ENCODE measurements around the gene HAP1. TPM values are rescaled to one million over a fixed set of nuclear protein-coding genes. Genes with fewer than 3 reads are reported as not detected.

Gene HAP1
- total and polyA plus RNA-seq, 7 experiments from 2014 or later, result 0.08 TPM; not detected in 6

DNA sequence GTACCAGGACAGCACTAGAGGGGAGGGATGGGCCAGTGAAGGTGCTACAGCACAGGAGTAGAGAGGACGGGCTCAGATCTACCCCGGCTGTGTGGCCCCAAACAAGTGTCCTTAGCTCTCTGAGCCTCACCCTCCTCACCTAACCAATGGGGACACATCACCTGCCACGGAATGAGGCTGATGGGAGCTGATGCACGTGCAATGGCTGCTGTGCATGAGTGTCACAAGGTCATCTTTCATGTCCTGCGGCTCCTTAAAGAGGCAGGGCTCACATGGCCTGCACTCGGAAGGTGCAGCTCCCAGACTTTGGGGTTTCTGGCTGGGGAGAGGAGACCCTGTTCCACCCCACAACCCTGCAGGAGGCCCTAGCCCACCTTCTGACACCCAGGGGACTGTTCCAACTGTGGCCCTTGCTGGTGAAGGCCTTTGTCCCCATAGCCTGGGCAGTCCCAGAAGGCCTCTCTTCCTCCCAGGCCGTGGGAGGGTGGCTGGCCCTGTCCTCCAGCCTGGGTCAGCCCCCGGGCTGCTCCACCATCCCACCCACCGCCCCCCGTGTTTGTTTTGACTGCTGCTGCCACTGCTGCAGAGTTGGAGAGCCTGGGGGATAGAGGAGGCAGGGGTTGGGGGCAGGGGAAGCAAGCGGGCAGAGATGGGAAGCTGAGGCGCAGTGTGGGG lies 10.5 kb downstream of the HAP1 start:
- no peak overlapping the region for H3K4me3 ChIP-seq (ENCODE audit: low read length)
- H3K4me3 Mint-ChIP-seq, result no peak overlapping the region
- no peak overlapping the region for H3K27ac Mint-ChIP-seq
- H3K27me3 Mint-ChIP-seq, result peaks cover 0 to 32% (median 9%) of the 10 kb centered on the region in 5 donors
- H3K4me1 Mint-ChIP-seq, result no peaks in the 10 kb centered on the region
- no peaks in the 10 kb centered on the region for H3K36me3 Mint-ChIP-seq
- CTCF ChIA-PET, result no interaction called here
- H3K9me3 Mint-ChIP-seq, result peaks cover 0 to 3% (median 0%) of the 10 kb centered on the region in 11 donors
- intact Hi-C loops (cut with micrococcal nuclease), result no loop called here
- DNase-seq (no peak), ATAC-seq (no peak)
- no peaks in the 10 kb centered on the region for H3K4me1 ChIP-seq (ENCODE audit: control insufficient read depth in 2 of 2, insufficient read depth in 2 of 2, low read length in 2 of 2)
- no peaks in the 10 kb centered on the region for H3K27me3 ChIP-seq (ENCODE audit: control insufficient read depth in 2 of 2, insufficient read depth in 2 of 2, low read length in 2 of 2)
- POLR2A ChIA-PET, result interaction anchor here (0.6 to 1.2 kb wide), 3 partner anchors 34 to 201 kb away, joined by 3 to 4 read pairs (median 3); partner anchors contain the start of gene EIF1
- no peaks in the 10 kb centered on the region for H3K9me3 ChIP-seq (ENCODE audit: control insufficient read depth in 2 of 3, low read length in 3 of 3)
- no peak overlapping the region for H3K27ac ChIP-seq (ENCODE audit: low read depth, low read length)
- no peaks in the 10 kb centered on the region for H3K36me3 ChIP-seq (ENCODE audit: control insufficient read depth in 2 of 3, insufficient read depth in 3 of 3, low read length in 3 of 3)

DNA sequence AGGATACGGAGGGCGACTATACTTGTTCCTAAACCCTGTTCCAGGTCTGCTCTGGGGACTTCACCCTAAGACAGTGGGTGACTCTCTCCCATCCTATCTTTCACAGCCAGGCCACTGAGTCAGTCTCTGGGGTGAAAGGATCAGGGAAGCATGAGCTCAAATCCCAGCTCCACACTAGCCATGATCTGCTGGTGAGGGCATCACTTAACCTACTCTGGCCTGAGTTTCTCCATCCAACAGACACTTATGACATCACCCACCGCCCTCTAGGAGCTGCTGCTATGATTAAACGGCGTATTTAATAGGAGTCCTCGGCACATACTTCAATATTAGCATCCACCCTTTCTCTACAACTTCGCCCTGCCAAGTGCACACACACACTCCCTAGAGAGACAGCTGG lies 12.2 kb downstream of the HAP1 start:
- ChIA-PET POLR2A (interaction anchor here (0.6 kb wide), 1 partner anchor 385 kb away, joined by 3 read pairs; no protein-coding TSS in a partner anchor), CTCF (no interaction called here)
- intact Hi-C loops (cut with micrococcal nuclease), result no loop called here
- no peak overlapping the region for H3K4me3 ChIP-seq (ENCODE audit: low read length)
- Mint-ChIP-seq H3K9me3 (peaks cover 0 to 3% (median 0%) of the 10 kb centered on the region in 11 donors), H3K27ac (no peak overlapping the region), H3K4me1 (peaks cover 0 to 8% (median 6%) of the 10 kb centered on the region in 7 donors), H3K27me3 (peaks cover 0 to 25% (median 9%) of the 10 kb centered on the region in 5 donors), H3K4me3 (no peak overlapping the region), H3K36me3 (no peaks in the 10 kb centered on the region)
- no peaks in the 10 kb centered on the region for H3K9me3 ChIP-seq (ENCODE audit: control insufficient read depth in 2 of 3, low read length in 3 of 3)
- H3K27ac ChIP-seq (ENCODE audit: low read depth, low read length), result no peak overlapping the region
- H3K4me1 ChIP-seq (ENCODE audit: control insufficient read depth in 2 of 2, insufficient read depth in 2 of 2, low read length in 2 of 2), result no peaks in the 10 kb centered on the region
- no peak for ATAC-seq
- no peaks in the 10 kb centered on the region for H3K27me3 ChIP-seq (ENCODE audit: control insufficient read depth in 2 of 2, insufficient read depth in 2 of 2, low read length in 2 of 2)
- H3K36me3 ChIP-seq (ENCODE audit: control insufficient read depth in 2 of 3, insufficient read depth in 3 of 3, low read length in 3 of 3), result no peaks in the 10 kb centered on the region
- DNase-seq, result no peak

DNA sequence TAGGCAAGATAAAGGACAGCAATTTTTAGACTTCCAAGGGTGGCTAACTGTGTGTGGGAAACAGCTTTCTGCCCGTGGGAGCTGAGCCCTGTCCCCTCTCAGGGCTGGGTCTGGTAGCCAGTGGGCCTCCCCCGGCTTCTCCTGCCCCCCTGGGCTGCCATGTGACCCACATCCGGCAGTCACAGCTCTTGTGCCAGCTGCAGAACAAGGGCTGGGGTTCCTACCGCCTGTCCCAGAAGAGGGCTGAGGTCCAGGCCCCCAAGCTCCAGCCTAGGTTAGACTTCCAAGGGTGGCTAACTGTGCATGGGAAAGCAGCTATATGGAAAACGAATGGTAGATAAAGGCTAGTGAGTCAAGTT lies 16.2 kb downstream of the HAP1 start:
- H3K27ac ChIP-seq (ENCODE audit: low read depth, low read length), result no peak overlapping the region
- H3K27me3 ChIP-seq (ENCODE audit: control insufficient read depth in 2 of 2, insufficient read depth in 2 of 2, low read length in 2 of 2), result no peaks in the 10 kb centered on the region
- ChIA-PET CTCF (no interaction called here), POLR2A (interaction anchor here (0.8 kb wide), 1 partner anchor 30 kb away, joined by 3 read pairs; the partner anchor contains the start of gene EIF1)
- H3K9me3 Mint-ChIP-seq, result no peaks in the 10 kb centered on the region
- peak overlapping the region in 1 of 9 donors; percentile 41 for H3K27ac Mint-ChIP-seq
- DNase-seq (no peak), ATAC-seq (no peak)
- H3K27me3 Mint-ChIP-seq, result peaks cover 0 to 15% (median 0%) of the 10 kb centered on the region in 5 donors
- intact Hi-C loops (cut with micrococcal nuclease), result no loop called here
- no peaks in the 10 kb centered on the region for H3K36me3 ChIP-seq (ENCODE audit: control insufficient read depth in 2 of 3, insufficient read depth in 3 of 3, low read length in 3 of 3)
- H3K4me3 ChIP-seq (ENCODE audit: low read length), result no peak overlapping the region
- no peaks in the 10 kb centered on the region for H3K9me3 ChIP-seq (ENCODE audit: control insufficient read depth in 2 of 3, low read length in 3 of 3)
- H3K4me1 Mint-ChIP-seq, result peaks cover 0 to 9% (median 7%) of the 10 kb centered on the region in 7 donors
- H3K36me3 Mint-ChIP-seq, result no peaks in the 10 kb centered on the region
- no peak overlapping the region for H3K4me3 Mint-ChIP-seq
- H3K4me1 ChIP-seq (ENCODE audit: control insufficient read depth in 2 of 2, insufficient read depth in 2 of 2, low read length in 2 of 2), result no peaks in the 10 kb centered on the region

DNA sequence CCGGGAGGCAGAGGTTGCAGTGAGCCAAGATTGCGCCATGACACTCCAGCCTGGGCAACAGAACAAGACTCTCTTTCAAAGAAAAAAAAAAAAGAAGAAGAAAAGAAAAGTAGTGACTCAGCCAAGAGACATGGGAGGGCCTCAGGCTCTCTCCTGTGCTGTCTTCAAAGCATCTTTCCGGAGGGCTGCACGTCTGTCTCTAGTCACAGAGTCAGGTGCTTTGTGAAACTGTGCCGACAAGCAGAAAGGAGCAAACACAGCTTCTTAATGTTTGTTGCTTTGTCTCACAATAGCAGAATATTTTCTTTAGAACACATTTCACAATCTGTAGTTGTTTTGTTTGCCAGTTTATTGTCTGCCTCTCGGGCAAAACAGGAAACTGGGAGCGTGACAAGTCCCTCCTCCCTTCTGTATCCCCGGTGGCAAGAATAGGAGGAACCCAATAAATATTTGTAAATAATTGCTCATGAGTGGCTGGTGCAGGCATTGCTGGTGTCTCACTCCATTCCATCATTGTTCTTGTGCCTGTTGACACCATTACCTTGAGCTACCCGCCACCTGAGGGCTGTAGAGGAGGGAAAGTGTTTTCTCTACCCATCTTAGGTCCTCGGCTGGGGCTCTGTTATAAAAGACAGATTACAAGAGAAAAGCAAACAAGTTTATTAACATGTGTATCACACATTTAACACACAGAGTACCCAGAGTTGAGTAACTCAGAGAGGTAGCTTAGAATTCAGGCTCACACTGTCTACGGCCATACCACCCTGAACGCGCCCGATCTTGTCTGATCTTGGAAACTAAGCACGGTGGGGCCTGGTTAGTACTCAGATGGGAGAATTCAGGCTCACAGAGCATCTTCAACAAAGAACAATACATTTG lies 16.8 kb downstream of the HAP1 start:
- DNase-seq (peak in 3 of 9 donors; percentile 19 to 34 (median 24)), ATAC-seq (peak; percentile 77)
- Histone ChIP-seq H3K27me3 (ENCODE audit: control insufficient read depth in 2 of 2, insufficient read depth in 2 of 2, low read length in 2 of 2) (no peaks in the 10 kb centered on the region), H3K9me3 (ENCODE audit: control insufficient read depth in 2 of 3, low read length in 3 of 3) (no peaks in the 10 kb centered on the region), H3K36me3 (ENCODE audit: control insufficient read depth in 2 of 3, insufficient read depth in 3 of 3, low read length in 3 of 3) (no peaks in the 10 kb centered on the region), H3K4me1 (ENCODE audit: control insufficient read depth in 2 of 2, insufficient read depth in 2 of 2, low read length in 2 of 2) (no peaks in the 10 kb centered on the region), H3K4me3 (ENCODE audit: low read length) (no peak overlapping the region), H3K27ac (ENCODE audit: low read depth, low read length) (no peak overlapping the region)
- H3K4me1 Mint-ChIP-seq, result peaks cover 0 to 9% (median 7%) of the 10 kb centered on the region in 7 donors
- ChIA-PET CTCF (no interaction called here), POLR2A (no interaction called here)
- H3K27me3 Mint-ChIP-seq, result peaks cover 0 to 15% (median 0%) of the 10 kb centered on the region in 5 donors
- H3K9me3 Mint-ChIP-seq, result no peaks in the 10 kb centered on the region
- peak overlapping the region in 1 of 10 donors; percentile 33 for H3K4me3 Mint-ChIP-seq
- peak overlapping the region in 4 of 9 donors; percentile 8 to 59 (median 30) for H3K27ac Mint-ChIP-seq
- H3K36me3 Mint-ChIP-seq, result no peaks in the 10 kb centered on the region
- intact Hi-C loops (cut with micrococcal nuclease), result no loop called here

GRCh38 chr17:41711669-41712400 lies 22.6 kb downstream of the HAP1 start, which contains the start of gene GAST:
GAST (plus strand) TSS chr17:41712331; CDS start chr17:41715437, 3,106 bp downstream.
- Mint-ChIP-seq H3K27ac (no peak within 1 kb of the TSS), H3K4me3 (no peak within 1 kb of the TSS), H3K27me3 (peaks cover 0 to 18% (median 4%) of the 10 kb centered on the region in 5 donors), H3K4me1 (peaks cover 0 to 5% (median 0%) of the 10 kb centered on the region in 7 donors), H3K36me3 (no peaks in the 10 kb centered on the region), H3K9me3 (peaks cover 0 to 3% (median 0%) of the 10 kb centered on the region in 11 donors)
- intact Hi-C loops (cut with micrococcal nuclease), result no loop called here
- no peaks in the 10 kb centered on the region for H3K4me1 ChIP-seq (ENCODE audit: control insufficient read depth in 2 of 2, insufficient read depth in 2 of 2, low read length in 2 of 2)
- H3K36me3 ChIP-seq (ENCODE audit: control insufficient read depth in 2 of 3, insufficient read depth in 3 of 3, low read length in 3 of 3), result no peaks in the 10 kb centered on the region
- no peak within 1 kb of the TSS for H3K27ac ChIP-seq (ENCODE audit: low read depth, low read length)
- ChIA-PET CTCF (interaction anchor here (0.7 kb wide), 1 partner anchor 825 kb away, joined by 5 read pairs; no protein-coding TSS in a partner anchor), POLR2A (no interaction called here)
- no peaks in the 10 kb centered on the region for H3K27me3 ChIP-seq (ENCODE audit: control insufficient read depth in 2 of 2, insufficient read depth in 2 of 2, low read length in 2 of 2)
- no peak within 1 kb of the TSS for H3K4me3 ChIP-seq (ENCODE audit: low read length)
- DNase-seq (no peak), ATAC-seq (no peak)
- no peaks in the 10 kb centered on the region for H3K9me3 ChIP-seq (ENCODE audit: control insufficient read depth in 2 of 3, low read length in 3 of 3)

GRCh38 chr17:41710472-41711090 lies 23.9 kb downstream of the HAP1 start:
- Histone ChIP-seq H3K4me3 (ENCODE audit: low read length) (no peak overlapping the region), H3K36me3 (ENCODE audit: control insufficient read depth in 2 of 3, insufficient read depth in 3 of 3, low read length in 3 of 3) (no peaks in the 10 kb centered on the region), H3K27me3 (ENCODE audit: control insufficient read depth in 2 of 2, insufficient read depth in 2 of 2, low read length in 2 of 2) (no peaks in the 10 kb centered on the region), H3K9me3 (ENCODE audit: control insufficient read depth in 2 of 3, low read length in 3 of 3) (no peaks in the 10 kb centered on the region), H3K4me1 (ENCODE audit: control insufficient read depth in 2 of 2, insufficient read depth in 2 of 2, low read length in 2 of 2) (no peaks in the 10 kb centered on the region), H3K27ac (ENCODE audit: low read depth, low read length) (no peak overlapping the region)
- intact Hi-C loops (cut with micrococcal nuclease), result no loop called here
- H3K36me3 Mint-ChIP-seq, result no peaks in the 10 kb centered on the region
- H3K27me3 Mint-ChIP-seq, result peaks cover 0 to 18% (median 4%) of the 10 kb centered on the region in 5 donors
- ChIA-PET CTCF (interaction anchor here (0.7 kb wide), 1 partner anchor 307 kb away, joined by 3 read pairs; no protein-coding TSS in a partner anchor), POLR2A (no interaction called here)
- peaks cover 0 to 3% (median 0%) of the 10 kb centered on the region in 11 donors for H3K9me3 Mint-ChIP-seq
- no peak for DNase-seq
- no peak for ATAC-seq
- H3K4me1 Mint-ChIP-seq, result peaks cover 0 to 5% (median 0%) of the 10 kb centered on the region in 7 donors
- H3K4me3 Mint-ChIP-seq, result no peak overlapping the region
- H3K27ac Mint-ChIP-seq, result no peak overlapping the region

Data from naive thymus-derived CD4-positive, alpha-beta T cell (primary cell).